ENCODE data around the gene LAPTM4A.

LAPTM4A gene

DNA sequence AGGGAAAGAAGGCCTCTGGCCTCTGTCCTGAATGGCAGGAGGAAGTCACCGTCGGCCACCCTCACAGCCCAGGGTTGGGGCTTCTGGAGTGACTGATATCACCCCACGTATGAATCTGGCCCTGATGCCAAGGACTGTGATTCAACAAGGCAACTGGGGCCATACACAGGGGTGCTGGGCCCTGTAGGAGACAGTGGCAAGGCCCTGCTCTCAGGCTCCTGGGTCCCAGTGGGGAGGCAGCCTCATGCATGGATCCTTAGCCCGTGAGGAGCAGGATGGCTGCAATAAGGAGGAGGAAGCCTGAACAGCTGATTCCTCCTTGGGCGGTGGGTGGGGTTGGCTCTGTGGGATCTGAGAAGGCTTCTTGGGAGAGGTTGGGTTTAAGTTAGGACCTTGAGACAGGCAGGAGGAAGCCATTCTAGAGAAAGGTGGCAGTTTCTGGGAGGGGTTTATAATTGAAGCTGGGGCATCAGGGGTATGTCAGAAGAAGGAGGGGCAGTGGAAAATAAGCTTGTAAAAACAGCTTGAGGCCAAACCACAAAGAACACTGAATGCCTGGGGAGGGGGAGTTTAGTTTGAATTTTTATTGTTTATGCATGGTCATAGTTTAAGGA lies 42.8 kb upstream of the LAPTM4A start:
- H3K27ac ChIP-seq, result peak overlapping the region; percentile 94
- TF ChIP-seq, protein P1, sequence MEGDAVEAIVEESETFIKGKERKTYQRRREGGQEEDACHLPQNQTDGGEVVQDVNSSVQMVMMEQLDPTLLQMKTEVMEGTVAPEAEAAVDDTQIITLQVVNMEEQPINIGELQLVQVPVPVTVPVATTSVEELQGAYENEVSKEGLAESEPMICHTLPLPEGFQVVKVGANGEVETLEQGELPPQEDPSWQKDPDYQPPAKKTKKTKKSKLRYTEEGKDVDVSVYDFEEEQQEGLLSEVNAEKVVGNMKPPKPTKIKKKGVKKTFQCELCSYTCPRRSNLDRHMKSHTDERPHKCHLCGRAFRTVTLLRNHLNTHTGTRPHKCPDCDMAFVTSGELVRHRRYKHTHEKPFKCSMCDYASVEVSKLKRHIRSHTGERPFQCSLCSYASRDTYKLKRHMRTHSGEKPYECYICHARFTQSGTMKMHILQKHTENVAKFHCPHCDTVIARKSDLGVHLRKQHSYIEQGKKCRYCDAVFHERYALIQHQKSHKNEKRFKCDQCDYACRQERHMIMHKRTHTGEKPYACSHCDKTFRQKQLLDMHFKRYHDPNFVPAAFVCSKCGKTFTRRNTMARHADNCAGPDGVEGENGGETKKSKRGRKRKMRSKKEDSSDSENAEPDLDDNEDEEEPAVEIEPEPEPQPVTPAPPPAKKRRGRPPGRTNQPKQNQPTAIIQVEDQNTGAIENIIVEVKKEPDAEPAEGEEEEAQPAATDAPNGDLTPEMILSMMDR (conservative IDR thresholded peaks at IDR 0.05; ENCODE audit: low read depth), result no peak
- no peak for DNase-seq (ENCODE audit: low spot score)
- ChIA-PET POLR2A (ENCODE audit: low non-redundant PET) (no interaction called here), CTCF (interaction anchor here (0.6 to 1.6 kb wide), 8 partner anchors 12 to 505 kb away, joined by 3 to 6 read pairs (median 4); partner anchors contain the start of gene MATN3)

DNA sequence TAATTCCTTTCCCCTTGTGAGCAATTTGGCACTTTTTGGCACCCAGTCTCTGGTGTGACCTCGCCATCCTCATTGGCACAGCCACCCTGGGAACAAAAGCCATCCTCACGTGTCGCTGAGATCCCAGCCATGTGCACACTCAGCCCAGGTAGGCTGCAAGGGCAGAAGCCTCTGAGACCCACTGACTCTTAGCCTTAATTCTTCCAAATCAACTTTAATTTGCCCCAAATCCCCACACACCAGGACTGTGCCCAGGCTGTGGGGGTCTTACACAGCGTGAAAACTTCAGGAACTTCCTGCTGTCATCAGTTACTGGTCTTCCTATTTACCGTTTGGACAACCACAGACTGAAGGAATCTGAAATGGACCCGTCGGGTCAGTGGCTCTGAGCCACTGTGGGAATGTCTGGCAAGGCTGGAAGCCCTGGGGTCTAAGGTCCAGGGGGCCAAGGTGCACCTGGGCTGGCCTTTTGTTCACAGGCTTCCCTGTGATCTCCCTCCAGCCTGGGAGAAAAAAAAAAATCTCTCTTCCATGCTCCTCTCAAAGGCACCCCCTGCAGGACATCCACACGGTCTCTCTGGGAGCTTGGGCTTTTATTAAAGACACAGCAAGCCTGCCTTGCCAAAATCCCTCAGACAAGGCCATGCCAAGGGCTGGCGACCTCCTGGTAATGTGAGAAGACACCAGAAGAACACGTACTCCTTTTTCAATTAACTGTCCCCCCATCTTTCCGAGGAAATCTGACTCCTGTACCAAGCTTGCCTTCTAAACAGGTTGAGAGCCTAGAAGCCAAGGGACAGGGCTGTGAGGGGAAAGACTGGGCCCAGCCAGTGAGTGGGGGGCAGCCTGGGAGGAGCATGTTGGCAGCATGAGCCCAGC lies 42.1 kb upstream of the LAPTM4A start:
- ChIA-PET POLR2A (ENCODE audit: low non-redundant PET) (no interaction called here), CTCF (interaction anchor here (0.6 to 1.6 kb wide), 4 partner anchors 72 to 437 kb away, joined by 3 to 7 read pairs (median 4); partner anchors contain the start of gene MATN3)
- TF ChIP-seq, protein P1 (conservative IDR thresholded peaks at IDR 0.05; ENCODE audit: low read depth), result no peak; the same call in 1 of the 2 replicates
- H3K27ac ChIP-seq, result peak overlapping the region; percentile 94
- peak; percentile 37 for DNase-seq (ENCODE audit: low spot score)

DNA sequence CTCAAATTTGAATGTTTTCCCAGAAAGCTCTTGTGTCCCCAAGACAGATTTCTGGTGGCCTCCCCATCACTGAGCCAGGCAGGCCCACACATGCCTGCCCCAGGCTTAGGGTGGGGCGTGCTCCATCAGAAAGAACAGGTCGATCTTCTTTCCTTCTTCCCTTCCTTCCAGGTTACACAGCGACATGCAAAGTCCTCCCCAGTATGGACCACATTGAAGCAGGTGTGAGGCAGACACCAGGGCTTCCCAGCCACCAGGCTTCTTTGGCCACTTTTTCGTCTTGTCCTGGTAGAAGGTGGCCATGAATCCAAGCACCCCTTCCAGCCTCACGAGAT lies 41.4 kb upstream of the LAPTM4A start:
- peak overlapping the region; percentile 94 for H3K27ac ChIP-seq
- ChIA-PET POLR2A (ENCODE audit: low non-redundant PET) (no interaction called here), CTCF (interaction anchor here (1.1 kb wide), 1 partner anchor 137 kb away, joined by 7 read pairs; no protein-coding TSS in a partner anchor)
- TF ChIP-seq, protein P1 (conservative IDR thresholded peaks at IDR 0.05; ENCODE audit: low read depth), result no peak
- no peak for DNase-seq (ENCODE audit: low spot score)

DNA sequence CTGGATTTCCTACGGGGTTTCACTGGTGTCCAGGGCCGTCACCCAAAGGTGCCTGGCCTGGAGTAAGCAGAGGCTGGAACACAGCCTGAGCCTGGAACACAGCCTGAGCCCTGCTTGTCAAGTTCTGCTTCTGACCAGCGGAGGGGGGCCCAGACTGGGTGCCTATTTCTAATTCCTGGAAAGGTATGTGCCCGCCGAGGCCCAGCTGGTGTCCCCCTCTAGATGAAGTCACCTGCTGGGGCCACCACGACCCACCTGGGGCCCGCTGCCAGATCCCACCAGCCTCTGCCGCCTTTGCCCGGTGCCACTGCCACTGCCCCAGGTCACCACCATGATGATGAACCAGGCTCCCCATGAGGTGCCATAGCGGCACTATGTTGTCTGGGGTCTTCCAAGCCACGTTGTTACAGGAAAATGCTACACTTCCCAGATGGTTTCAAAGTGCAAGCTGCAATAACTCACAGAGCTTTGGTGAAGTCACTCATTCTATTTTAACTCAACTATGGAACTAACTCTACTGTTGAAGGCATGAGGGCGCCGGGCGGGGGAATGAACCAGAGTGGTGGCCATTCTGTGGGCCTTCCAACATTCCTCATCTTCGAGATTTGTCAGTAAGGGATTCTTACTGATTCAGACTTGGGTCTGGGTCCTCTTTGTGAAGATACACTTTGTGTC lies 40.9 kb upstream of the LAPTM4A start:
- DNase-seq (ENCODE audit: low spot score), result no peak
- ChIA-PET CTCF (interaction anchor here (1.1 kb wide), 1 partner anchor 137 kb away, joined by 7 read pairs; no protein-coding TSS in a partner anchor), POLR2A (ENCODE audit: low non-redundant PET) (no interaction called here)
- peak overlapping the region; percentile 94 for H3K27ac ChIP-seq
- TF ChIP-seq, protein P1 (conservative IDR thresholded peaks at IDR 0.05; ENCODE audit: low read depth), result no peak

DNA sequence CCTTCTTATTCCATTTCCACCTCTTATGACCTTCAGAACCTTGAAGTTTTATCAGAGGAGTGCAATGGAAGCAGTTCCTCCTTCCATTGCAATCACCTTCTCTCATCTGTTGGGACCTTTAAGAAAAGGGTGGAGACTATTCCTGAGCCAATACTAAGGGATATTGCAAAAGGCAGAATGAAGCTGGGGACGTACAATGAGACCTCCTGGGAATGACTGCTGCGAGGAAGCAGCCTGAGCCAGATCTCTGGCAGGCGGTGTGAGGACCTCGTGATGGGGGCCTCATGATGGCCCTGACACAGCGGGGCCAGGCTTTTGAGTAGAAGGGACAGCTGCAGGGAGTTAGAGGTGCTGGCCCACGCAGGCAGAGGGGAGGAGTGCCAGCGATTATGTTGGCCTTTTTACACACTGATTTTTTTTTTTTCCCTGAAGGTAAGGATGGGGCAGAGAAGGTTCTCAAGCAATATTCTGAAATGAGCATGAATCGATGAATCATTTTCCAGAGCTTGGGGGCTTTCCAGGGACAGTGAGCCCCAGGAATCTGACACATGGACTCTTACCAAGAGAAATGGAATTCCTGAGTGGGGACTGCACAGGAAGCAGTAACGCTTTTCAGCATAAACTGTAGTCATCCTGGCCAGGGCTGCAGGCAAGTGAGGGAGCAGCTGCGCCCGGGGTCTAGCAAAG lies 40.0 kb upstream of the LAPTM4A start:
- TF ChIP-seq, protein P1 (conservative IDR thresholded peaks at IDR 0.05; ENCODE audit: low read depth), result no peak
- POLR2A ChIA-PET (ENCODE audit: low non-redundant PET), result no interaction called here
- peak; percentile 55 for DNase-seq (ENCODE audit: low spot score)
- H3K27ac ChIP-seq, result peak overlapping the region; percentile 94
- CTCF ChIA-PET, result interaction anchor here (1.6 kb wide), 1 partner anchor 76 kb away, joined by 5 read pairs; no protein-coding TSS in a partner anchor

Measured in RWPE1 (cell line).